ENCODE data around the gene SULT4A1.

SULT4A1 gene

GRCh38 chr22:43844560-43845545 is 17.5 kb downstream of the SULT4A1 start:
- no peak for DNase-seq (ENCODE audit: low read depth)

- DNase-seq (ENCODE audit: low read depth), result no peak
These were observed 18.4 kb downstream of the SULT4A1 start for GRCh38 chr22:43843783-43844530.

- DNase-seq (ENCODE audit: low read depth), result no peak
These were observed 20.6 kb downstream of the SULT4A1 start for GRCh38 chr22:43841742-43842141.

- no peak for DNase-seq (ENCODE audit: low read depth)
These were observed 21.5 kb downstream of the SULT4A1 start for GRCh38 chr22:43840851-43841250.

- DNase-seq (ENCODE audit: low read depth), result no peak
These were observed 21.9 kb downstream of the SULT4A1 start for GRCh38 chr22:43840431-43840830.

- no peak for DNase-seq (ENCODE audit: low read depth)
These were observed 22.5 kb downstream of the SULT4A1 start for GRCh38 chr22:43839781-43840180.

- no peak for DNase-seq (ENCODE audit: low read depth)
These were observed 23.6 kb downstream of the SULT4A1 start for GRCh38 chr22:43838571-43839307.

GRCh38 chr22:43838161-43838560 is 24.2 kb downstream of the SULT4A1 start:
- no peak for DNase-seq (ENCODE audit: low read depth)

- DNase-seq (ENCODE audit: low read depth), result no peak
These were observed 24.6 kb downstream of the SULT4A1 start for GRCh38 chr22:43837666-43838065.

- DNase-seq (ENCODE audit: low read depth), result no peak
These were observed 26.6 kb downstream of the SULT4A1 start for GRCh38 chr22:43835736-43836135.

- no peak for DNase-seq (ENCODE audit: low read depth)
These were observed 27.1 kb downstream of the SULT4A1 start for GRCh38 chr22:43835166-43835565.

- DNase-seq (ENCODE audit: low read depth), result no peak
These were observed 28.8 kb downstream of the SULT4A1 start for GRCh38 chr22:43833286-43834240.

GRCh38 chr22:43832393-43833265 is 29.7 kb downstream of the SULT4A1 start:
- DNase-seq (ENCODE audit: low read depth), result no peak

GRCh38 chr22:43831561-43832392 is 30.5 kb downstream of the SULT4A1 start:
- no peak for DNase-seq (ENCODE audit: low read depth)

- no peak for DNase-seq (ENCODE audit: low read depth)
These were observed 31.3 kb downstream of the SULT4A1 start for GRCh38 chr22:43830931-43831560.

- no peak for DNase-seq (ENCODE audit: low read depth)
These were observed 32.1 kb downstream of the SULT4A1 start for GRCh38 chr22:43829904-43830851.

- no peak for DNase-seq (ENCODE audit: low read depth)
These were observed 33.1 kb downstream of the SULT4A1 start for GRCh38 chr22:43828998-43829782.

All from activated T-cell treated with anti-CD3 and anti-CD28 coated beads for 48 hours (primary cell).